Chondrocyte (in vitro differentiated cells): Measurements from ENCODE around the gene ZNF653. TPM values are rescaled to one million over a fixed set of nuclear protein-coding genes. Genes with fewer than 3 reads are reported as not detected.
"Not testable (repeated sequence)": the region's sequence is repeated elsewhere in the genome, so short reads cannot be mapped to it uniquely, and the experiment has no call there.

ENCODE experiments used
- DNase-seq: peaks from one replicate; pipeline ENCODE4 v3.0.0; 2021; ENCODE audit warnings: mixed read lengths, low spot score
- H3K27ac Mint-ChIP-seq: one replicate; pipeline ENCODE4 v1.8.0; 2021; ENCODE audit warnings: mild to moderate bottlenecking, moderate library complexity, mixed read lengths; ENCODE audit not compliant: unreplicated experiment
- H3K27me3 Mint-ChIP-seq: 2 replicates; pipeline ENCODE4 v1.8.0; 2021; ENCODE audit warnings: low read depth, mixed read lengths
- H3K36me3 Mint-ChIP-seq: 2 replicates; pipeline ENCODE4 v1.8.0; 2021; ENCODE audit warnings: low read depth, mixed read lengths
- H3K4me1 Mint-ChIP-seq: 2 replicates; pipeline ENCODE4 v1.8.0; 2021; ENCODE audit warnings: low read depth, mild to moderate bottlenecking, mixed read lengths
- H3K4me3 Mint-ChIP-seq: one replicate; pipeline ENCODE4 v1.8.0; 2021; ENCODE audit warnings: mild to moderate bottlenecking, moderate library complexity, mixed read lengths; ENCODE audit not compliant: unreplicated experiment
- H3K9me3 Mint-ChIP-seq: 2 replicates; pipeline ENCODE4 v1.8.0; 2021; ENCODE audit warnings: low read depth, mixed read lengths
- CTCF ChIP-seq: fragments of 200-600 bp; sonication (generic); IDR thresholded peaks from 2 replicates; pipeline ENCODE4 v1.5.0; 2021; ENCODE audit warnings: antibody characterized with exemption, mild to moderate bottlenecking, moderate library complexity
- microRNA-seq: library from miRNA; unstranded; fragments of <30 nt; microRNA quantifications from one replicate; pipeline ENCODE4 v1.2.0, GENCODE V29; 2020; ENCODE audit warnings: borderline number of aligned reads
- total RNA-seq: library from RNA; stranded (reverse); gene quantifications from 3 replicates; pipeline ENCODE4 v1.2.1, GENCODE V29; 2021

ZNF653 gene
- total RNA-seq, 1 donor from 2014 or later = 8.2 TPM

GRCh38 chr19:11435833-11436313, 69.8 kb downstream of the ZNF653 start:
- DNase-seq = no peak
- H3K27me3 Mint-ChIP-seq = no peaks in the 10 kb centered on the region
- no peak for TF ChIP-seq CTCF
- H3K4me1 Mint-ChIP-seq = peaks cover 21% of the 10 kb centered on the region
- no peaks in the 10 kb centered on the region for H3K9me3 Mint-ChIP-seq
- H3K4me3 Mint-ChIP-seq = peak overlapping the region; percentile 100
- peaks cover 2% of the 10 kb centered on the region for H3K36me3 Mint-ChIP-seq
- peak overlapping the region; percentile 96 for H3K27ac Mint-ChIP-seq

DNA sequence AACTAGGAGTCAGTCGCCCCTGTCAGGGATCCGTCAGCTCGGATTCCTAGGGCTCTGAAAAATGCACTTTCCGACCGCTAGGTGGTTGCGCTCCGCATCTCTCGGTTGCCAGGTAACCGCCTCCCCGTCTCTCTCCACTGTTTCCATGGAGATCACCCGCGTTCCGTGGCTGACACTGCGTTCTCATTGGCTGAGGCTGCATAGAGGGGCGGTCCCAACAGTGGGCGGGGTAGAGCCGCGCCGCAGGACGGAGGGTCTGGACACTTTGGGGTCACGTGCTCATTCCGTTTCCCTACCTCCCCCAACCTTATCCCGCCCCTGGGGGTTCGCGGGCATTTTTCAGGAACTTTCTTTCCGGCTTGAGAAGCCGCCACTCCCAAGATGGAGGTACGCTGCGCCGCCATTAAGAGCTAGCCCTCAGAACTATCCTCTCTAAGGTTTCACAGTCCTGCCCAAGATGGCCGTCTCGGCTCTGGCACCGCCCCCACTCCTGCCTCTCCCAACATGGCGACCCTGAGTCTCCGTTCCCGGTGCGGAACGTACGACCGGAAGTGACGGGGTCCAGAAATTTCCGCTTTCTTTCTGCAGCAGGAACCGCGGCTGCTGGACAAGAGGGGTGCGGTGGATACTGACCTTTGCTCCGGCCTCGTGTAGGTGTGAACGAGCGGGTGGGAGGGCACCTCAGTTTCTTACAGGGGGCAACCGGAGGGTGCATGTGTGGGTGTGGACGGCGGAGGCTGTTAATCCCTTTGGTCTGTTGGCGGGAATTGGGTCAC, 70.4 kb downstream of the ZNF653 start, which contains the start of the genes ODAD3 and PRKCSH:
Gene ODAD3 (minus strand): TSS at position 65 of the 776 bp plus-strand sequence. CDS start 105 bp downstream, outside the sequence.
Gene PRKCSH (plus strand): TSS at position 579 of the 776 bp plus-strand sequence. CDS start 483 bp downstream, outside the sequence.
- Mint-ChIP-seq H3K4me3 (peak within 1 kb of the TSS; percentile 100), H3K27me3 (no peaks in the 10 kb centered on the region), H3K9me3 (no peaks in the 10 kb centered on the region), H3K4me1 (peaks cover 21% of the 10 kb centered on the region), H3K36me3 (peaks cover 2% of the 10 kb centered on the region), H3K27ac (peak within 1 kb of the TSS; percentile 96)
- TF ChIP-seq CTCF = peak; percentile 89
- DNase-seq = peak; percentile 100

DNA sequence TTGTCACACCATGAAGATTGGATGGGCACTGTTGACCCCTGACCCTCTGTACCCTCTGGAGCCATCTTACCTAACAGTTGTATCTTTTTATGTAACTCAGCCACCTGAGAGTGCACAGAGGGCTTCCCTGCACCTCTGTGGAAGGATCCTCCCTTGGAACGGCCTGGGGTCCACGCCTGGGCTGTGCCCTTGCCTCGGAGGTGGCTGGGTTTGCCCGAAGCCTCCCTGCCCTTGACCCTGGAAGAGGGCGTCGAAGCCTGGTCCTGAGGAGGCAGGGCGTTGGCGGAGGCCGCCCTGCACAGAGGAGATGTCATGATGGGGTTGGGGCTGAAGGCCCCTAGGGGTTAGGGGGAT, 71.0 kb downstream of the ZNF653 start:
- peak overlapping the region; percentile 96 for H3K27ac Mint-ChIP-seq
- H3K36me3 Mint-ChIP-seq = peaks cover 2% of the 10 kb centered on the region
- peaks cover 21% of the 10 kb centered on the region for H3K4me1 Mint-ChIP-seq
- no peak for DNase-seq
- H3K27me3 Mint-ChIP-seq = no peaks in the 10 kb centered on the region
- no peaks in the 10 kb centered on the region for H3K9me3 Mint-ChIP-seq
- H3K4me3 Mint-ChIP-seq = peak overlapping the region; percentile 100
- no peak for TF ChIP-seq CTCF

DNA sequence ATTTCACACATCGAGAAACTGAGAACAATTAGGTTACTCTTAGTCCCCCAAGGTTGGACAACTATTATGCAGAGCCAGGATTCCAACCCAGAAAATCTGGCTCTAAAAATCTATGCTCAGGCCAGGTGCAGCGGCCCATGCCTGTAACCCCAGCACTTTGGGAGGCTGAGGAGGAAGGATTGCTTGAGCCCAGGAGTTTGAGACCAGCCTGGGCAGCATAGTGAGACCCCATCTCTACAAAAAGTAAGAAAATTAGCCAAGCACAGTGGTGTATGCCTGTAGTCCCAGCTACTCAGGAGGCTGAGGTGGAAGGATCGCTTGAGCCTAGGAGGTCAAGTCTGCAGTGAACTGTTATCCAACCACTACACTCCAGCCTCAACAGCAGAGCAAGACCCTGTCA, 72.1 kb downstream of the ZNF653 start:
- not testable (repeated sequence) for H3K27ac Mint-ChIP-seq, H3K4me3 Mint-ChIP-seq, H3K9me3 Mint-ChIP-seq, DNase-seq, H3K27me3 Mint-ChIP-seq, H3K36me3 Mint-ChIP-seq
- H3K4me1 Mint-ChIP-seq = peaks cover 21% of the 10 kb centered on the region

Small RNA genes within 50 kb of the gene (microRNA-seq; reads per million reads assigned to microRNA genes)
- not detected for gene MIR7974

Other genes starting within 250 kb of the ZNF653 start
- 40.7 to 46.0 TPM (median 44.4 TPM) in 3 replicates for gene DOCK6, start 243.3 kb downstream of the ZNF653 start, total RNA-seq
- not detected in 3 replicates for gene TSPAN16, start 209.7 kb downstream of the ZNF653 start, total RNA-seq
- gene RAB3D, start 166.2 kb downstream of the ZNF653 start, total RNA-seq = 2.1 to 8.9 TPM (median 8.1 TPM) in 3 replicates
- 35.4 to 49.4 TPM (median 39.2 TPM) in 3 replicates for gene TMEM205, start 159.6 kb downstream of the ZNF653 start, total RNA-seq
- 19.8 to 22.4 TPM (median 20.5 TPM) in 3 replicates for gene CCDC159, start 159.3 kb downstream of the ZNF653 start, total RNA-seq
- 67.6 to 74.7 TPM (median 72.3 TPM) in 3 replicates for gene PLPPR2, start 150.4 kb downstream of the ZNF653 start, total RNA-seq
- gene SWSAP1, start 131.2 kb downstream of the ZNF653 start, total RNA-seq = 1.1 to 1.5 TPM (median 1.4 TPM) in 3 replicates
- 1.4 to 2.8 TPM (median 2.6 TPM) in 3 replicates for gene EPOR, start 121.5 kb downstream of the ZNF653 start, total RNA-seq
- gene RGL3, start 86.5 kb downstream of the ZNF653 start, total RNA-seq = 0.70 to 0.97 TPM in 2 of 3 replicates, not detected in the other
- gene ODAD3, start 70.7 kb downstream of the ZNF653 start, total RNA-seq = 0.15 to 0.68 TPM (median 0.31 TPM) in 3 replicates
- gene PRKCSH, start 70.2 kb downstream of the ZNF653 start, total RNA-seq = 309 to 330 TPM (median 318 TPM) in 3 replicates
- gene ELAVL3, start 24.8 kb downstream of the ZNF653 start, total RNA-seq = 0.07 TPM in 1 of 3 replicates, not detected in the others
- 20.3 to 27.9 TPM (median 20.5 TPM) in 3 replicates for gene ECSIT, start 23.3 kb upstream of the ZNF653 start, total RNA-seq
- gene CNN1, start 33.0 kb upstream of the ZNF653 start, total RNA-seq = 20.1 to 213 TPM (median 199 TPM) in 3 replicates
- 36.2 to 43.8 TPM (median 37.7 TPM) in 3 replicates for gene ELOF1, start 53.4 kb upstream of the ZNF653 start, total RNA-seq
- 0.45 TPM in 1 of 3 replicates, not detected in the others for gene ACP5, start 71.8 kb upstream of the ZNF653 start, total RNA-seq
- gene ZNF627, start 91.6 kb upstream of the ZNF653 start, total RNA-seq = 13.0 to 14.2 TPM (median 13.6 TPM) in 3 replicates
- 3.7 to 5.5 TPM (median 3.8 TPM) in 3 replicates for gene ZNF823, start 233.1 kb upstream of the ZNF653 start, total RNA-seq